Osteoblast (primary cell): ENCODE data around the gene SUGCT. TPM values are rescaled to one million over a fixed set of nuclear protein-coding genes. Genes with fewer than 3 reads are reported as not detected.

Experiments used
- DNase-seq: peaks from one replicate; pipeline ENCODE4 v3.0.0; 2011; ENCODE audit warnings: low spot score, mixed read lengths; ENCODE audit not compliant: insufficient read length; ENCODE audit errors: missing footprints
- H2AFZ ChIP-seq: 2 replicates; pipeline ENCODE4 v1.6.0; 2011; ENCODE audit warnings: mild to moderate bottlenecking, low read length
- H3K27ac ChIP-seq: 2 replicates; pipeline ENCODE4 v1.5.1; 2011; ENCODE audit warnings: mild to moderate bottlenecking, low read depth, low read length, moderate library complexity
- H3K27me3 ChIP-seq: 2 replicates; pipeline ENCODE4 v1.6.0; 2012; ENCODE audit warnings: mild to moderate bottlenecking, control low read depth, inconsistent platforms, low read length, moderate library complexity; ENCODE audit not compliant: insufficient read depth
- H3K36me3 ChIP-seq: 2 replicates; pipeline ENCODE4 v1.5.1; 2011; ENCODE audit warnings: mild to moderate bottlenecking, low read length, control low read depth, moderate library complexity; ENCODE audit not compliant: insufficient read depth
- H3K4me1 ChIP-seq: 2 replicates; pipeline ENCODE4 v1.5.1; 2011; ENCODE audit warnings: mild to moderate bottlenecking, low read length, control low read depth, moderate library complexity; ENCODE audit not compliant: insufficient read depth
- H3K4me2 ChIP-seq: 2 replicates; pipeline ENCODE4 v1.6.0; 2011; ENCODE audit warnings: mild to moderate bottlenecking, low read length; ENCODE audit not compliant: insufficient read depth
- H3K4me3 ChIP-seq: fragments of 200-600 bp; sonication (generic); 3 replicates; pipeline ENCODE4 v1.5.1; 2012; ENCODE audit warnings: mild to moderate bottlenecking, low read length, inconsistent platforms; ENCODE audit not compliant: insufficient read depth
- H3K79me2 ChIP-seq: 2 replicates; pipeline ENCODE4 v1.6.0; 2012; ENCODE audit warnings: mild to moderate bottlenecking, low read length, control low read depth, inconsistent platforms; ENCODE audit not compliant: insufficient read depth
- H3K9me3 ChIP-seq: 2 replicates; pipeline ENCODE4 v1.5.1; 2011; ENCODE audit warnings: low read depth, low read length, control low read depth
- H4K20me1 ChIP-seq: 2 replicates; pipeline ENCODE4 v1.6.0; 2012; ENCODE audit warnings: mild to moderate bottlenecking, low read length, control low read depth; ENCODE audit not compliant: insufficient read depth
- CTCF ChIP-seq: IDR thresholded peaks from 2 replicates; pipeline ENCODE4 v1.5.1; 2011; ENCODE audit warnings: mild to moderate bottlenecking, low read depth, low read length, moderate library complexity; ENCODE audit errors: extremely low read depth
- total RNA-seq: library from RNA; depleted of rRNA; stranded (reverse); fragments of >200 nt; gene quantifications from 2 replicates; pipeline ENCODE4 v1.2.3, GENCODE V29; 2012

The SUGCT gene
- total RNA-seq, 1 donor, result 21.7 TPM

GRCh38 chr7:40634118-40634517 is 499.3 kb downstream of the SUGCT start:
- Histone ChIP-seq H3K4me1 (no peaks in the 10 kb centered on the region), H3K36me3 (no peaks in the 10 kb centered on the region), H3K4me3 (no peak overlapping the region), H3K27me3 (no peaks in the 10 kb centered on the region), H4K20me1 (no peaks in the 10 kb centered on the region), H3K4me2 (no peak overlapping the region), H3K27ac (no peak overlapping the region), H2AFZ (no peak overlapping the region), H3K9me3 (no peaks in the 10 kb centered on the region), H3K79me2 (no peaks in the 10 kb centered on the region)
- no peak for DNase-seq
- TF ChIP-seq CTCF, result no peak

- Histone ChIP-seq H2AFZ (no peak overlapping the region), H3K79me2 (no peaks in the 10 kb centered on the region), H3K4me1 (no peaks in the 10 kb centered on the region), H3K27ac (no peak overlapping the region), H3K36me3 (no peaks in the 10 kb centered on the region), H4K20me1 (no peaks in the 10 kb centered on the region), H3K4me3 (no peak overlapping the region), H3K4me2 (no peak overlapping the region), H3K27me3 (no peaks in the 10 kb centered on the region), H3K9me3 (no peaks in the 10 kb centered on the region)
- no peak for TF ChIP-seq CTCF
- DNase-seq, result no peak
Measured at GRCh38 chr7:40638545-40639320, 503.9 kb downstream of the SUGCT start.

GRCh38 chr7:40640566-40640965 is 505.8 kb downstream of the SUGCT start:
- H3K36me3 ChIP-seq, result no peaks in the 10 kb centered on the region
- no peak overlapping the region for H3K4me2 ChIP-seq
- H4K20me1 ChIP-seq, result no peaks in the 10 kb centered on the region
- no peak overlapping the region for H3K27ac ChIP-seq
- H3K4me3 ChIP-seq, result no peak overlapping the region
- DNase-seq, result no peak
- TF ChIP-seq CTCF, result no peak
- H3K4me1 ChIP-seq, result no peaks in the 10 kb centered on the region
- no peaks in the 10 kb centered on the region for H3K27me3 ChIP-seq
- no peaks in the 10 kb centered on the region for H3K79me2 ChIP-seq
- no peaks in the 10 kb centered on the region for H3K9me3 ChIP-seq
- H2AFZ ChIP-seq, result no peak overlapping the region

- H3K27ac ChIP-seq, result no peak overlapping the region
- no peaks in the 10 kb centered on the region for H3K27me3 ChIP-seq
- no peak for TF ChIP-seq CTCF
- no peak overlapping the region for H3K4me3 ChIP-seq
- no peaks in the 10 kb centered on the region for H3K36me3 ChIP-seq
- H3K9me3 ChIP-seq, result no peaks in the 10 kb centered on the region
- no peaks in the 10 kb centered on the region for H4K20me1 ChIP-seq
- no peak overlapping the region for H3K4me2 ChIP-seq
- DNase-seq, result no peak
- H3K4me1 ChIP-seq, result no peaks in the 10 kb centered on the region
- H3K79me2 ChIP-seq, result no peaks in the 10 kb centered on the region
- no peak overlapping the region for H2AFZ ChIP-seq
Measured at GRCh38 chr7:40641701-40642100, 506.9 kb downstream of the SUGCT start.
